Keratinocyte (primary cell): ENCODE results near the gene ERO1B. TPM values are rescaled to one million over a fixed set of nuclear protein-coding genes. Genes with fewer than 3 reads are reported as not detected.

ENCODE experiments used
- DNase-seq: peaks from one replicate; pipeline ENCODE4 v3.0.0-alpha.2; 2011; ENCODE audit warnings: low read depth, missing footprints, low spot score
- FAIRE-seq: peaks from 2 replicates; lab custom pipeline; 2011; peaks lifted over from hg19 to GRCh38; lab: Jason Lieb, UNC
- H2AFZ ChIP-seq: 2 replicates; pipeline ENCODE4 v1.6.0; 2012; ENCODE audit warnings: low read length, control low read depth, inconsistent platforms; ENCODE audit not compliant: control insufficient read depth
- H3K27ac ChIP-seq: 2 replicates; pipeline ENCODE4 v1.5.1; 2011; ENCODE audit warnings: low read length; ENCODE audit not compliant: control insufficient read depth, insufficient read depth
- H3K27me3 ChIP-seq: 3 replicates; pipeline ENCODE4 v1.6.0; 2011; ENCODE audit warnings: low read length; ENCODE audit not compliant: control insufficient read depth, insufficient read depth; ENCODE audit errors: extremely low read depth
- H3K36me3 ChIP-seq, 2 experiments: 2 replicates in 1 of 2; 3 replicates in 1 of 2; pipeline ENCODE4 v1.5.1; 2011; ENCODE audit warnings: low read length in 2 of 2, mild to moderate bottlenecking in 1 of 2; ENCODE audit not compliant: control insufficient read depth in 2 of 2, insufficient read depth in 2 of 2; ENCODE audit errors: extremely low read depth in 1 of 2
- H3K4me1 ChIP-seq: 3 replicates; pipeline ENCODE4 v1.5.1; 2011; ENCODE audit warnings: low read length; ENCODE audit not compliant: control insufficient read depth, insufficient read depth; ENCODE audit errors: extremely low read depth
- H3K4me2 ChIP-seq: 3 replicates; pipeline ENCODE4 v1.6.0; 2011; ENCODE audit warnings: low read depth, low read length; ENCODE audit not compliant: control insufficient read depth, insufficient read depth; ENCODE audit errors: extremely low read depth
- H3K4me3 ChIP-seq, 3 experiments: fragments of 200-600 bp in 1 of 3; sonication (generic) in 1 of 3; 2 replicates in 2 of 3; 3 replicates in 1 of 3; pipeline ENCODE4 v1.5.1; 2011 to 2016; ENCODE audit warnings: low read length in 3 of 3, mild to moderate bottlenecking in 3 of 3, control low read depth in 2 of 3, inconsistent platforms in 1 of 3, low read depth in 1 of 3, mixed read lengths in 1 of 3, mixed run types in 1 of 3, moderate library complexity in 1 of 3; ENCODE audit not compliant: control insufficient read depth in 2 of 3, insufficient read depth in 2 of 3; ENCODE audit errors: extremely low read depth in 1 of 3
- H3K79me2 ChIP-seq: 2 replicates; pipeline ENCODE4 v1.6.0; 2012; ENCODE audit warnings: low read length; ENCODE audit not compliant: control insufficient read depth, insufficient read depth
- H3K9ac ChIP-seq: 3 replicates; pipeline ENCODE4 v1.6.0; 2011; ENCODE audit warnings: low read length; ENCODE audit not compliant: control insufficient read depth, insufficient read depth; ENCODE audit errors: extremely low read depth
- H3K9me1 ChIP-seq: 3 replicates; pipeline ENCODE4 v1.6.0; 2011; ENCODE audit warnings: low read length; ENCODE audit not compliant: control insufficient read depth, insufficient read depth; ENCODE audit errors: extremely low read depth
- H3K9me3 ChIP-seq: 2 replicates; pipeline ENCODE4 v1.5.1; 2012; ENCODE audit warnings: low read depth, low read length; ENCODE audit not compliant: control insufficient read depth
- H4K20me1 ChIP-seq: 3 replicates; pipeline ENCODE4 v1.6.0; 2011; ENCODE audit warnings: low read length; ENCODE audit not compliant: control insufficient read depth, insufficient read depth; ENCODE audit errors: extremely low read depth
- EZH2 ChIP-seq: IDR thresholded peaks from one replicate; pipeline ENCODE4 v1.6.1; 2012; ENCODE audit warnings: inconsistent platforms, mild to moderate bottlenecking, low read length, moderate library complexity
- dilution Hi-C: fragments of 300-500 bp; cut with MboI; formaldehyde crosslinking; loops from one replicate; pipeline ENCODE4 v1.7.0; 2020; ENCODE audit warnings: low sequenced_read_pairs; ENCODE audit not compliant: extremely low pct_ligation_motif_present
- polyA plus RNA-seq, 5 experiments: library from polyadenylated mRNA; depleted of rRNA in 3 of 5; stranded (reverse) in 3 of 5; stranded (forward) in 1 of 5; unstranded in 1 of 5; fragments of >200 nt; gene quantifications; 1 replicate in 1 of 5; 2 replicates in 3 of 5; 3 replicates in 1 of 5; pipeline versions ENCODE4 v1.2.1 to v1.2.3, GENCODE V29; 2011 to 2012; ENCODE audit warnings: missing spikeins in 2 of 5, low read depth in 1 of 5, low replicate concordance in 1 of 5
- TF ChIP-seq, protein P1 (sequence below), 3 experiments: IDR thresholded peaks in 1 of 3; conservative IDR thresholded peaks in 1 of 3; optimal IDR thresholded peaks in 1 of 3; 2 replicates in 2 of 3; 3 replicates in 1 of 3; pipeline versions ENCODE3 to v1.5.1; 2011; ENCODE audit warnings: low read length in 3 of 3, mild to moderate bottlenecking in 3 of 3, moderate library complexity in 2 of 3, control low read depth in 1 of 3, inconsistent platforms in 1 of 3; ENCODE audit not compliant: insufficient read depth in 2 of 3; ENCODE audit errors: extremely low read depth in 1 of 3

The ERO1B gene
- polyA plus RNA-seq, 1 donor (not counting 4 experiments of a cell fraction or from before 2014, with no cell fraction given) = 3.1 TPM

DNA sequence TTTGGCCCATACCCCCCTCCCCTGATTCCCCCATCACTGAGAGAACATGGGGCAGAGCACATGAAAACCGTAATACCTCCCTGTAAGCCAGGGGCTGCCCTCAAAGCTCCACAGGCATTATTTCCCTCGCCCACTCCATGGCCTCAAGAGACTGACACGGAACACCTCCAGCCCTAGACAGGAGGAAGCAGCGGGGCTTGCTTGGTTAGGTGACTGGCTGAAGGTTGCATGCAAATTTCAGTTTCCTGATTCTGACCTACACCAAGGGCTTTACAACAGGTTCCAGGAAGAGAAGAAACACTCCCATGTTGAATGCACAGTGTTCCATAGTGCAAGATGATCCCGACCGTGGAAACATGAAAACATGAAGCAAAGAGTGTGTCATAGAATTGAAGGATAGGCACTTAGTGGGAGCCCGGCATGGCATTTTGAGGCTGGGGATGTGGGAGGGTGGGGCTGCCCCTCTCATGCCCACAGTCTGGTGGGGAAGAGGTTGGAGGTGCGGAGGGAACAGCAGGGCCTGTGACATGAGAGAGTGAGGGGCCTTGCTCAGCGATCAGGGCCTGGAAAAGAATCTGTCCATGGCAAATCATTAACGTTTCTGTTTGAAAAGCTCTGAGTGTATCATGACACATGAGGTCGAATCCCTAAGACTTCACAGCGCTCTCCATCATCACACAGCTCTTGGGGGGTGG, 106.0 kb downstream of the ERO1B start:
- H2AFZ ChIP-seq = no peak overlapping the region
- H3K9me3 ChIP-seq = no peaks in the 10 kb centered on the region
- dilution Hi-C loops = no loop called here
- FAIRE-seq = no peak
- no peaks in the 10 kb centered on the region for H4K20me1 ChIP-seq
- H3K4me2 ChIP-seq = no peak overlapping the region
- TF ChIP-seq EZH2 = no peak
- TF ChIP-seq, protein P1, sequence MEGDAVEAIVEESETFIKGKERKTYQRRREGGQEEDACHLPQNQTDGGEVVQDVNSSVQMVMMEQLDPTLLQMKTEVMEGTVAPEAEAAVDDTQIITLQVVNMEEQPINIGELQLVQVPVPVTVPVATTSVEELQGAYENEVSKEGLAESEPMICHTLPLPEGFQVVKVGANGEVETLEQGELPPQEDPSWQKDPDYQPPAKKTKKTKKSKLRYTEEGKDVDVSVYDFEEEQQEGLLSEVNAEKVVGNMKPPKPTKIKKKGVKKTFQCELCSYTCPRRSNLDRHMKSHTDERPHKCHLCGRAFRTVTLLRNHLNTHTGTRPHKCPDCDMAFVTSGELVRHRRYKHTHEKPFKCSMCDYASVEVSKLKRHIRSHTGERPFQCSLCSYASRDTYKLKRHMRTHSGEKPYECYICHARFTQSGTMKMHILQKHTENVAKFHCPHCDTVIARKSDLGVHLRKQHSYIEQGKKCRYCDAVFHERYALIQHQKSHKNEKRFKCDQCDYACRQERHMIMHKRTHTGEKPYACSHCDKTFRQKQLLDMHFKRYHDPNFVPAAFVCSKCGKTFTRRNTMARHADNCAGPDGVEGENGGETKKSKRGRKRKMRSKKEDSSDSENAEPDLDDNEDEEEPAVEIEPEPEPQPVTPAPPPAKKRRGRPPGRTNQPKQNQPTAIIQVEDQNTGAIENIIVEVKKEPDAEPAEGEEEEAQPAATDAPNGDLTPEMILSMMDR (optimal IDR thresholded peaks at IDR 0.05 in 1 of 3, IDR thresholded peaks at IDR 0.05 in 1 of 3, conservative IDR thresholded peaks at IDR 0.05 in 1 of 3; ENCODE audit: extremely low read depth in 1 of 3, insufficient read depth in 2 of 3, low read length in 3 of 3) = no peak
- H3K4me1 ChIP-seq = no peaks in the 10 kb centered on the region
- no peak overlapping the region for H3K9ac ChIP-seq
- H3K27ac ChIP-seq = no peak overlapping the region
- H3K9me1 ChIP-seq = no peaks in the 10 kb centered on the region
- H3K36me3 ChIP-seq = peaks cover 3 to 6% of the 10 kb centered on the region in 2 experiments
- H3K79me2 ChIP-seq = no peaks in the 10 kb centered on the region
- H3K4me3 ChIP-seq = no peak overlapping the region
- no peak for DNase-seq
- H3K27me3 ChIP-seq = no peaks in the 10 kb centered on the region

DNA sequence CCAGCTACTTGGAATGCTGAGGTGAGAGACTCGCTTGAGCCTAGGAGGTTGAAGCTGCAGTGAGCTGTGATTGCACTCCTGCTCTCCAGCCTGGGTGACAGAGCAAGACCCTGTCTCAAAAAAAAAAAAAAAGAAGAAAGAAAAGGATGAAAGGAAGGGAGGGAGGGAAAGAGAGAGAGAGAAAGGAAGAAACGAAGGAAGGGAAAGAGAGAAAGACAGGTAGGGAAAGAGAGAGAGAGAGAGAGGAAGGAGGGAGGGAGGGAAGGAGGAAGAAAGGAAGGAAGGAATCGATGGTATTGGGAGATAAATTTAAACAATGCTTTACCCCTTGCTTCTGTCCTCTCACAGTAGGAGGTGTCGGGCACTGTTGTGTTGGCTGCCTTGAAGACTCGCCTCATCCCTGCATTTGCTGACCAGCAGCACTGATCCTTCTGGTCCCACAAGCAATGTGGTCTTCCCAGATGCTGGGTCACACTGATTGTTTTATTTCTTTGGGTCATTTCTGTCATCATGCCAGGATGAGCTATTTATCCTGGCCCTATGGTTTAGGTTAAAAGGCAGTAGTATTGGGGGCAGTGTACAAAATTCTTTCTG, 108.5 kb downstream of the ERO1B start:
- no peaks in the 10 kb centered on the region for H3K79me2 ChIP-seq
- no peaks in the 10 kb centered on the region for H3K4me1 ChIP-seq
- no peak for FAIRE-seq
- no peak overlapping the region for H2AFZ ChIP-seq
- H3K9me1 ChIP-seq = no peaks in the 10 kb centered on the region
- DNase-seq = no peak
- H3K9me3 ChIP-seq = no peaks in the 10 kb centered on the region
- TF ChIP-seq, protein P1 (optimal IDR thresholded peaks at IDR 0.05 in 1 of 3, IDR thresholded peaks at IDR 0.05 in 1 of 3, conservative IDR thresholded peaks at IDR 0.05 in 1 of 3; ENCODE audit: extremely low read depth in 1 of 3, insufficient read depth in 2 of 3, low read length in 3 of 3) = no peak
- TF ChIP-seq EZH2 = no peak
- no peaks in the 10 kb centered on the region for H3K27me3 ChIP-seq
- no peaks in the 10 kb centered on the region for H4K20me1 ChIP-seq
- no peak overlapping the region for H3K9ac ChIP-seq
- H3K4me3 ChIP-seq = no peak overlapping the region
- peaks cover 0 to 3% of the 10 kb centered on the region in 2 experiments for H3K36me3 ChIP-seq
- dilution Hi-C loops = no loop called here
- H3K4me2 ChIP-seq = no peak overlapping the region
- no peak overlapping the region for H3K27ac ChIP-seq
